MM.1S (cell line): ENCODE data around the gene GPC5.

Experiments used
- EZH2 ChIP-seq: fragments of 300-600 bp; sonication (generic); optimal IDR thresholded peaks from 2 replicates; pipeline ENCODE3; 2017; ENCODE audit warnings: low read depth, mild to moderate bottlenecking, antibody characterized with exemption, low read length, mixed read lengths
- TF ChIP-seq, protein P1 (sequence below): fragments of 300-600 bp; sonication (generic); IDR thresholded peaks from 2 replicates; pipeline ENCODE4 v1.5.1; 2016; ENCODE audit warnings: antibody characterized with exemption, low read length, mixed read lengths

DNA sequence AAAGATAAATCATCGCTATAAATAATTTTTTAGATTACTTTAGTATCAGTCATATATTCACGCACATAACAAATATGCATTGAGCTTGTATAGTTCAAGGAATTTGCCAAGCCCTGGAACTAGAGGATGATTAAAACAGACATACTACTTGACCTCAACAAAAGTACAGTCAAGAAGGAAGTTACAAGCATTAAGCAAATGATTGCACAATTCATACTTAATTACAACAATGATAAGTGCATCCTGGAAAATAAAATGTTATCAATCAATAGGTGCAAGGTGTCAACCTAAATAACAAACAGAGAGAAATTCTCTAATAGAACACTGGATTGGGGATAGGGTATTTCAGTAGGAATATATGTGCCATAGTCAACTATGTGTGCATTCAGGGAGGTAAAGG is 491.2 kb downstream of the GPC5 start:
- TF ChIP-seq, protein P1, sequence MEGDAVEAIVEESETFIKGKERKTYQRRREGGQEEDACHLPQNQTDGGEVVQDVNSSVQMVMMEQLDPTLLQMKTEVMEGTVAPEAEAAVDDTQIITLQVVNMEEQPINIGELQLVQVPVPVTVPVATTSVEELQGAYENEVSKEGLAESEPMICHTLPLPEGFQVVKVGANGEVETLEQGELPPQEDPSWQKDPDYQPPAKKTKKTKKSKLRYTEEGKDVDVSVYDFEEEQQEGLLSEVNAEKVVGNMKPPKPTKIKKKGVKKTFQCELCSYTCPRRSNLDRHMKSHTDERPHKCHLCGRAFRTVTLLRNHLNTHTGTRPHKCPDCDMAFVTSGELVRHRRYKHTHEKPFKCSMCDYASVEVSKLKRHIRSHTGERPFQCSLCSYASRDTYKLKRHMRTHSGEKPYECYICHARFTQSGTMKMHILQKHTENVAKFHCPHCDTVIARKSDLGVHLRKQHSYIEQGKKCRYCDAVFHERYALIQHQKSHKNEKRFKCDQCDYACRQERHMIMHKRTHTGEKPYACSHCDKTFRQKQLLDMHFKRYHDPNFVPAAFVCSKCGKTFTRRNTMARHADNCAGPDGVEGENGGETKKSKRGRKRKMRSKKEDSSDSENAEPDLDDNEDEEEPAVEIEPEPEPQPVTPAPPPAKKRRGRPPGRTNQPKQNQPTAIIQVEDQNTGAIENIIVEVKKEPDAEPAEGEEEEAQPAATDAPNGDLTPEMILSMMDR: no peak
- no peak for TF ChIP-seq EZH2
